ENCODE data around the gene RAI1.

- TF ChIP-seq POLR2A (IDR thresholded peaks at IDR 0.05; ENCODE audit: low read depth, low read length) (no peak), TAF1 (IDR thresholded peaks at IDR 0.05; ENCODE audit: borderline replicate concordance, low read depth, low read length) (no peak)
Measured at GRCh38 chr17:17669580-17670235, 11.6 kb upstream of the RAI1 start.
